SJSA1 (cell line): Measurements from ENCODE around the gene GLYATL1B. TPM values are rescaled to one million over a fixed set of nuclear protein-coding genes. Genes with fewer than 3 reads are reported as not detected.
"Not testable (repeated sequence)": the region's sequence is repeated elsewhere in the genome, so short reads cannot be mapped to it uniquely, and the experiment has no call there.

Experiments
- DNase-seq, 2 experiments: peaks; one replicate each; pipeline ENCODE4 v3.0.0-alpha.2; 2015 to 2020; ENCODE audit warnings: low spot score in 2 of 2, low read depth in 1 of 2
- H3K27ac ChIP-seq: fragments of 250-450 bp; sonication (Bioruptor Pico); 2 replicates; pipeline ENCODE4 v1.5.1; 2020; ENCODE audit warnings: mild to moderate bottlenecking, moderate library complexity
- H3K27me3 ChIP-seq: fragments of 250-450 bp; sonication (Bioruptor Pico); replicated peaks from 2 replicates; pipeline ENCODE4 v1.5.1; 2020; ENCODE audit warnings: mild to moderate bottlenecking, moderate library complexity
- H3K36me3 ChIP-seq: fragments of 250-450 bp; sonication (Bioruptor Pico); 2 replicates; pipeline ENCODE4 v1.5.1; 2020; ENCODE audit warnings: mild to moderate bottlenecking
- H3K4me1 ChIP-seq: fragments of 250-450 bp; sonication (Bioruptor Pico); replicated peaks from 2 replicates; pipeline ENCODE4 v1.6.1; 2021; ENCODE audit warnings: mild to moderate bottlenecking
- H3K4me3 ChIP-seq: fragments of 250-450 bp; sonication (Bioruptor Pico); 2 replicates; pipeline ENCODE4 v1.5.1; 2020; ENCODE audit warnings: mild to moderate bottlenecking
- H3K9me3 ChIP-seq: fragments of 250-450 bp; sonication (Bioruptor Pico); replicated peaks from 2 replicates; pipeline ENCODE4 v1.5.1; 2020; ENCODE audit warnings: mild to moderate bottlenecking
- total RNA-seq: library from RNA; depleted of rRNA; stranded (reverse); fragments of >200 nt; shearing (Covaris generic); gene quantifications from 2 replicates; pipeline ENCODE4 v1.2.3, GENCODE V29; 2014

Gene GLYATL1B
- total RNA-seq, 1 experiment from 2014 or later: not detected

- Histone ChIP-seq H3K27ac (no peak overlapping the region), H3K27me3 (no peaks in the 10 kb centered on the region), H3K36me3 (no peaks in the 10 kb centered on the region), H3K9me3 (no peaks in the 10 kb centered on the region), H3K4me1 (no peaks in the 10 kb centered on the region), H3K4me3 (no peak overlapping the region)
- DNase-seq: no peak
Observed at GRCh38 chr11:59076876-59077571, 9.1 kb upstream of the GLYATL1B start.

- Histone ChIP-seq H3K4me1 (no peaks in the 10 kb centered on the region), H3K27ac (no peak overlapping the region), H3K9me3 (no peaks in the 10 kb centered on the region), H3K36me3 (no peaks in the 10 kb centered on the region), H3K27me3 (no peaks in the 10 kb centered on the region), H3K4me3 (no peak overlapping the region)
- DNase-seq: no peak
Observed at GRCh38 chr11:59078435-59078834, 7.7 kb upstream of the GLYATL1B start.

DNA sequence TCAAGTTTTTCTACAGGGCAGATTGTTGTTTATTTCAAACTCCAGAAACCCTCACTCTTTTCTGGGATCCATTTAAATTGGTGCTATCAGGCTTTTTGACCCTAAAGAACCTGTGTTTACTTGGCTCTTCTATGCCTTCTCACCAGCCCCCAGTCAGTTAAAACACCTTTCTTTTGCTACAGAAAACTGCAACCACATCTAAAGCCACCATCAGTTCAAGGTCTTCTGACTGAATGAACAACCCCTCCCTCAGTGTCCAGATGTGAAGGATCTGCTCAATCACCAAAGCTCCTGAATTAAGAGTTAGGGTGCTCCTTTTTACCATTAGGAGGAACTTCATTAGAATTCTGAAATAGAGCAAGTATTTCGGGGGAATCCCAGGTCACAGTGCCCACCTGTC, 7.0 kb upstream of the GLYATL1B start:
- DNase-seq: no peak
- Histone ChIP-seq H3K4me1 (no peaks in the 10 kb centered on the region), H3K9me3 (no peaks in the 10 kb centered on the region), H3K4me3 (no peak overlapping the region), H3K27me3 (no peaks in the 10 kb centered on the region), H3K36me3 (no peaks in the 10 kb centered on the region), H3K27ac (no peak overlapping the region)

DNA sequence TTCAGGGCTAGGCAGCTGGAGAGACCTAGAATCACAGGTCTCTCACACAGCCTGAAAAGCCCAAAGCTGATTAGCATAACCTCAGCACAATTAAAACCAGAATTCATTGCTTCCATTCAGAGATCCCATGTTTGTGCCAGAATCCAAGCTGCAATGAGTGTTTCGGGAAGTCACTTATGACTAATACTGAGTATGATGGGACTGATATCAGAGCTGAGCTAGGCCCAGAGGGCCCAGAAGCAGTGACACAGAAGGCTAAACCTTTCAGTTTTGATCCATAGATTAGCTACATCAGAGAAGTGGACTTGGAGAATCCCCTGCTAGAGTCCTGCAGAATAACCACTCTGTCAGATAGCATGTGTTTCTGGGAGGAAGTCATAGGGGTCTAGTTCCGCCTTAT, 5.7 kb upstream of the GLYATL1B start:
- not testable (repeated sequence) for H3K4me3 ChIP-seq, H3K36me3 ChIP-seq, H3K27me3 ChIP-seq, DNase-seq, H3K9me3 ChIP-seq, H3K4me1 ChIP-seq, H3K27ac ChIP-seq

- not testable (repeated sequence) for H3K27ac ChIP-seq, H3K27me3 ChIP-seq, DNase-seq, H3K4me3 ChIP-seq, H3K4me1 ChIP-seq, H3K9me3 ChIP-seq, H3K36me3 ChIP-seq
Observed at GRCh38 chr11:59081430-59082020, 4.6 kb upstream of the GLYATL1B start.

DNA sequence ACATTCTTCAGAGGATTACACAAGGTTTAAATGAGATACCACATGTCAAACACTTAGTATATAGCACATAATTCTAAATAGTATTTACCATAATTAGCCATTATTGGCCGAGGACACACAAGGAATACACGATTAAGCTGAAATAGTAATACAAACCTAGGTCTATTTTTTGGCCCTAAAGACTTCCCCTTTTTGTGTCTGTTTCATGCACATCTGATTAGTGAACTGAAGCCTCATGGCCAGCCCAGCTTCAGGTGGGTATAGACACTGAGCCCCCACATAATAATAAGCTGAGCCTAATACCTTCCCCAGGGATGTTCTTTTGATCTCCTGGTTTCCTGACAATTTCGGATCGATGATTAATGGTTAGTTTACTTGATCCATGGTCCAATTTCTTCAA, 2.1 kb downstream of the GLYATL1B start:
- H3K4me3 ChIP-seq: no peak overlapping the region
- H3K4me1 ChIP-seq: no peaks in the 10 kb centered on the region
- no peaks in the 10 kb centered on the region for H3K36me3 ChIP-seq
- H3K27ac ChIP-seq: no peak overlapping the region
- H3K27me3 ChIP-seq: peaks cover 5% of the 10 kb centered on the region
- no peak for DNase-seq
- H3K9me3 ChIP-seq: no peaks in the 10 kb centered on the region

DNA sequence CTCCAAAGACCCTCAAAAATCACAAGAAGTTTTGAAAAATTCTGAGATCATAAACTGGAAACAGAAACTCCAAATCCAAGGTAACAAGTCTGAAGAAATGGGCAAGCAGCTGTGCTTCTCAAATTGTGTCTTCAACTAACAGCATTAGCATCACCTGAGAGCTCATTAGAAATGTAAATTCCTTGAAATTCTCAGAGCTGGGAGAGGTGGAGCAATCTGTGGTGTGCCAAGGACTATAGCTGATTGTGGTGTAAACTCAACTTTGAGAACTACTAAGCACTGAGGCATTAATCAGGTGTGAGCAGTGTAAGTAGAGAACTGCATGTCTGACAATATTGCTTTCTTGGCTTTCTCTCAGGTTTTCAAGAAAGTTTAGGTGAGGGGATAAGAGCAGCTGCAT, 7.5 kb downstream of the GLYATL1B start:
- H3K4me1 ChIP-seq, H3K27ac ChIP-seq, H3K9me3 ChIP-seq, H3K36me3 ChIP-seq, DNase-seq, H3K27me3 ChIP-seq, H3K4me3 ChIP-seq: not testable (repeated sequence)

- H3K36me3 ChIP-seq, H3K27me3 ChIP-seq, H3K4me3 ChIP-seq, DNase-seq, H3K9me3 ChIP-seq, H3K27ac ChIP-seq, H3K4me1 ChIP-seq: not testable (repeated sequence)
Observed at GRCh38 chr11:59095225-59095624, 9.1 kb downstream of the GLYATL1B start.

- not testable (repeated sequence) for H3K27ac ChIP-seq, H3K4me1 ChIP-seq, H3K4me3 ChIP-seq, H3K9me3 ChIP-seq, H3K27me3 ChIP-seq, DNase-seq, H3K36me3 ChIP-seq
Observed at GRCh38 chr11:59095972-59096575, 10.0 kb downstream of the GLYATL1B start.

DNA sequence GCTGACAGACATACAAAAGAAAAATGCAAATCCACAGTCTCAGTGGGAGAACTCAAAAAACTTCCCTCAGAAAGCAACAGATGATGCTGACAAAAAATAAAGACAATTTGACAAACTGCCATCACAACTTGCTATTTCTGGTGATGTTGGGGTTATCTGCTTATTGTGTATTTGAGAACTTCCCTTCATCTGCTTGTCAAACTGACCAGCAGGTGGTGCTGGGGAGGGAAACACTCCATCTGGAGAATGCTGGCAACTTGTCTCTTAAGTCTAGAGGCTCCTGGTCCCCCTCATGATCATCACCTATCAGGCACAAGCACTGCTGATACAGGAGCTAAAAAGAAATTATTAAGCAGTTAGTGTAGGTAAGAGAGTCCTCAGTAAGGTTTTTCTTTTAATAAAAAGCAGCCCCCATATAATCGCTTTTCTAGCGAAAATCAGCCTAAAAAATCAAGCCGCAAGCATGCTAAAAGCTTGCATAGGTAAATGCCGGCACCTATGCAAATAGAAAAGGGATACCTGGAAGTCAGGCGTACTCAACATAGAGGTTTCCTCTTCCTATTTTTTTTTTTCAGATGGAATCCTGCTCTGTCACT, 11.1 kb downstream of the GLYATL1B start:
- Histone ChIP-seq H3K27ac (no peak overlapping the region), H3K4me3 (no peak overlapping the region), H3K27me3 (no peaks in the 10 kb centered on the region), H3K9me3 (no peaks in the 10 kb centered on the region), H3K36me3 (no peaks in the 10 kb centered on the region), H3K4me1 (no peaks in the 10 kb centered on the region)
- peak; percentile 48 to 57 for DNase-seq

- not testable (repeated sequence) for H3K27ac ChIP-seq, H3K4me3 ChIP-seq, H3K4me1 ChIP-seq, H3K9me3 ChIP-seq, H3K27me3 ChIP-seq, H3K36me3 ChIP-seq, DNase-seq
Observed at GRCh38 chr11:59097938-59098337, 11.8 kb downstream of the GLYATL1B start.

DNA sequence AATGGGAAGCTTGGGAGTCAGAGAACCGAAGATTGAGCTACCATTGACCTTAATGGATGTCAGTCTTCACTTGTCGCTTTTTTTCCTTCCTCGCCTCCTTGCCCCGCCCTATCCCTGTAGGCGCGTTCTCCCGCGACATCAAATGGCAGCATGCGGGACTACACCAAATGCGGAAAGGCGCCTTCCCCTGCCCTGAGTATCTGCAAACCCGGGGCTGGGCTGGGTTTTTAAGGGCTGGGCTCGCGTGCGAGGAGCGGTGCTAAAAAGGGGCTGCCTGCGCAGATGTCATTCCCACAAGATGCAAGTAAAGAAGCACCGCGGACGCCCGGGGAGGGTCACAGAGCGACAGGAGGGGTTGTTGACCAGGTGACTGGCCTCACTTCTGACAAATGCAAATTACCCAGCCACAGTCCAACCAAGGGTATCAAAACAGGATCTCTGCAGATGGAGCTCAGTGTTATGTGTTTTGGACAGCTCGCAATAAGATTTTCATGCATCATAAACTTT, 16.2 kb downstream of the GLYATL1B start:
- Histone ChIP-seq H3K4me3 (no peak overlapping the region), H3K9me3 (no peaks in the 10 kb centered on the region), H3K27ac (no peak overlapping the region), H3K27me3 (no peaks in the 10 kb centered on the region), H3K36me3 (no peaks in the 10 kb centered on the region), H3K4me1 (peaks cover 4% of the 10 kb centered on the region; the same call in 1 of the 2 replicates)
- DNase-seq: no peak

GRCh38 chr11:59106363-59107336, 20.5 kb downstream of the GLYATL1B start, which contains the start of gene FAM111B:
Gene FAM111B, plus strand, starts transcription at chr11:59107237. Its CDS starts 2,389 bp downstream, at chr11:59109626.
- DNase-seq: peak; percentile 89 to 93
- Histone ChIP-seq H3K27me3 (no peaks in the 10 kb centered on the region), H3K9me3 (no peaks in the 10 kb centered on the region), H3K27ac (no peak within 1 kb of the TSS), H3K36me3 (peaks cover 30% of the 10 kb centered on the region), H3K4me3 (peak within 1 kb of the TSS; percentile 40), H3K4me1 (peaks cover 16% of the 10 kb centered on the region)
